ENCODE results near the gene RABL6. TPM values are rescaled to one million over a fixed set of nuclear protein-coding genes. Genes with fewer than 3 reads are reported as not detected.

RABL6 gene
- total RNA-seq, 2 experiments from 2014 or later = 113 to 133 TPM

DNA sequence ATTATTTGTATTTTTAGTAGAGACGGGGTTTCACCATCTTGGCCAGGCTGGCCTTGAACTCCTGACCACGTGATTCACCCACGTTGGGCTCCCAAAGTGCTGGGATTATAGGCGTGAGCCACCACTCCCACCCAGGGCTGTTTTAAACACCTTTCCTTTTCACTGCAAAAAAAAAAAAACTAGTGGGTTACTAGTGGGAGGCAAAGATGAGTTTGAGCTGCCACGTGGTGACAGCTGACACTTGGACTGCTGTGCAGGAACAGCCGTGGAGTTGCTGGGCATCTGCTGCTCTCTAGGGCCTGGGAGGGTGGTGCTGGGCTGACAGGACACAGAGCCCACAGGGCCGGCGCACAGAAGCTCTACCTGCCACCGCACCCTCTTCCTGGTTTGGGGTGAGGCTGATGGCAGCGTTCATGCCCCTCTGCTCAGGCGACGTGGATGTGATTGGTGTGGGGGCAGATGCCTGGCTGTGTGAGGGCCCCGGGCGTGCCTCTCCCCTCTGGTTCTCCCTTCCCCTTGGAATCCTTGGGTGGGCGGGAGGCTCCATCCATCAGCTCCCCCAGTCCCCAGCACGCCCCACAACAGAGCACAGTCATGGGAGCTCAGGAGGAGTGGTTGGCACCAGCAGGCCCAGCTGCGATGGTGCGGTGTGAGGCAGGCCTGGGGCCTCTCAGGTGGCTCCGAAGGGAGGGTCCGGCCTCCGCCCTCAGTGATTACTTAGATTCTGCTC, 16.9 kb downstream of the RABL6 start:
- ChIA-PET POLR2A (no interaction called here), CTCF (ENCODE audit: unreplicated experiment) (no interaction called here)
- TF ChIP-seq EZH2phosphoT487 (IDR thresholded peaks at IDR 0.05; ENCODE audit: borderline replicate concordance, low read depth, low read length) = no peak
- TF ChIP-seq CTCF (conservative IDR thresholded peaks at IDR 0.05; ENCODE audit: low read length) = no peak
- no peak for DNase-seq (ENCODE audit: low spot score)
- Histone ChIP-seq H3K36me3 (ENCODE audit: insufficient read depth, low read length) (peaks cover 65% of the 10 kb centered on the region), H2AFZ (ENCODE audit: low read length) (no peak overlapping the region), H3K9me2 (ENCODE audit: insufficient read depth, low read length) (no peaks in the 10 kb centered on the region), H4K20me1 (ENCODE audit: insufficient read depth, low read length) (no peaks in the 10 kb centered on the region), H3K27ac (ENCODE audit: low read depth, low read length, poor library complexity, severe bottlenecking) (no peak overlapping the region), H3K4me2 (ENCODE audit: low read length) (no peak overlapping the region), H3K4me1 (ENCODE audit: insufficient read depth, low read length, poor library complexity, severe bottlenecking) (no peaks in the 10 kb centered on the region), H3K9me3 (ENCODE audit: low read length) (no peaks in the 10 kb centered on the region), H3K4me3 (ENCODE audit: low read depth, low read length, poor library complexity, severe bottlenecking) (no peak overlapping the region), H3K79me2 (ENCODE audit: insufficient read depth, low read depth, low read length) (no peaks in the 10 kb centered on the region)
- no TSS peak for BruUV-seq (replicated peaks)
- intact Hi-C loops (cut with micrococcal nuclease; ENCODE audit: unreplicated experiment) = no loop called here

DNA sequence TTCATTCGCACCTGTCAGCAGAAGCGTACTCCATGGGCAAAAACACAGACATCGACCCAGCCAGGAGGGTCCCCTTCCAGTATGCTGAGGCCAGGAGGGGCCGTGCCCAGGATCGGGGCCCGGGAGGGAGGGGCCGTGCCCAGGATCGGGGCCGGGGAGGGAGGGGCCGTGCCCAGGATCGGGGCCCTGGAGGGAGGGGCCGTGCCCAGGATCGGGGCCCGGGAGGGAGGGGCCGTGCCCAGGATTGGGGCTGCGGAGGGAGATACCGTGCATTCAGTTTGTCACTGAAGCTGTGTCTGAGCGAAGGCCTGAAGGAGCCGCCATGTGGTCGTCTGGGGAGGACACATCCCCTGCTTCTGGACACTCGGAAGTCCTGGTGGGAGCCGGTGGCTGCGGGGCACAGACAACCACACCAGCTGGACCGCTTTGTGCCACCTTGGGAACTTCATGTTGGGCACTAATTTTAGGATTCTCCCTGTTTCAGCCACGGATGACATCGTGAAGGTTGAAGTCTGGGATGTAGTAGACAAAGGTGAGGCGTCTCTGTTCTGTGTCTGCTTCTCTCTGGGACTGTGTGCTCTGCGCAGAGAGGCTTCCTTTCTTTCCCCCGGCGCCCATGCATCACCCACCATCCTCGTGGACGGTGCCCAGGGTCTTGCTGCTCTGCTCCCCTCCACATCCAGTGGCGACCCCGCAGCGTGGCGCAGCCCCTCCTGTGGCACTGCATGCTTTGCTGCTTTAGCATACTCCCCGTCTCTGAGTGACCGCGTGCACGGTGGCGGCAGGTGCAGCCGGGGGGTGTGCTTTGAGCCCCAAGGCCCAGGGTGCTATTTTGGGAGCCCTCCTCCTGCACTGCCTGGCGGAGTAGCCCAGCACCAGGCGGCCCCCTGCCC, 17.8 kb downstream of the RABL6 start:
- Histone ChIP-seq H3K9me3 (ENCODE audit: low read length) (no peaks in the 10 kb centered on the region), H3K4me2 (ENCODE audit: low read length) (no peak overlapping the region), H3K36me3 (ENCODE audit: insufficient read depth, low read length) (peaks cover 73% of the 10 kb centered on the region), H3K4me1 (ENCODE audit: insufficient read depth, low read length, poor library complexity, severe bottlenecking) (no peaks in the 10 kb centered on the region), H2AFZ (ENCODE audit: low read length) (no peak overlapping the region), H3K79me2 (ENCODE audit: insufficient read depth, low read depth, low read length) (no peaks in the 10 kb centered on the region), H3K4me3 (ENCODE audit: low read depth, low read length, poor library complexity, severe bottlenecking) (no peak overlapping the region), H3K27ac (ENCODE audit: low read depth, low read length, poor library complexity, severe bottlenecking) (no peak overlapping the region), H3K9me2 (ENCODE audit: insufficient read depth, low read length) (no peaks in the 10 kb centered on the region), H4K20me1 (ENCODE audit: insufficient read depth, low read length) (no peaks in the 10 kb centered on the region)
- POLR2A ChIA-PET = no interaction called here
- no peak for DNase-seq (ENCODE audit: low spot score)
- BruUV-seq (replicated peaks) = no TSS peak
- TF ChIP-seq CTCF (conservative IDR thresholded peaks at IDR 0.05; ENCODE audit: low read length) (no peak), EZH2phosphoT487 (IDR thresholded peaks at IDR 0.05; ENCODE audit: borderline replicate concordance, low read depth, low read length) (no peak)
- intact Hi-C loops (cut with micrococcal nuclease; ENCODE audit: unreplicated experiment) = no loop called here
- CTCF ChIA-PET (ENCODE audit: unreplicated experiment) = no interaction called here

GRCh38 chr9:136826188-136826541, 18.4 kb downstream of the RABL6 start:
- ChIA-PET CTCF (ENCODE audit: unreplicated experiment) (no interaction called here), POLR2A (interaction anchor here (1.0 kb wide), 1 partner anchor 10 kb away, joined by 3 read pairs; no protein-coding TSS in a partner anchor)
- TF ChIP-seq CTCF (conservative IDR thresholded peaks at IDR 0.05; ENCODE audit: low read length) = no peak
- TF ChIP-seq EZH2phosphoT487 (IDR thresholded peaks at IDR 0.05; ENCODE audit: borderline replicate concordance, low read depth, low read length) = no peak

More at GRCh38 chr9:136826188-136826541, 18.4 kb downstream of the RABL6 start:
- Histone ChIP-seq H2AFZ (ENCODE audit: low read length) (no peak overlapping the region), H3K9me2 (ENCODE audit: insufficient read depth, low read length) (no peaks in the 10 kb centered on the region), H4K20me1 (ENCODE audit: insufficient read depth, low read length) (no peaks in the 10 kb centered on the region), H3K4me1 (ENCODE audit: insufficient read depth, low read length, poor library complexity, severe bottlenecking) (no peaks in the 10 kb centered on the region), H3K4me2 (ENCODE audit: low read length) (no peak overlapping the region), H3K27ac (ENCODE audit: low read depth, low read length, poor library complexity, severe bottlenecking) (no peak overlapping the region), H3K36me3 (ENCODE audit: insufficient read depth, low read length) (peaks cover 75% of the 10 kb centered on the region), H3K9me3 (ENCODE audit: low read length) (no peaks in the 10 kb centered on the region), H3K4me3 (ENCODE audit: low read depth, low read length, poor library complexity, severe bottlenecking) (no peak overlapping the region), H3K79me2 (ENCODE audit: insufficient read depth, low read depth, low read length) (no peaks in the 10 kb centered on the region)
- intact Hi-C loops (cut with micrococcal nuclease; ENCODE audit: unreplicated experiment) = no loop called here
- no TSS peak for BruUV-seq (replicated peaks)
- DNase-seq (ENCODE audit: low spot score) = no peak
